GM12878 (cell line): Measurements from ENCODE around the gene PLA2G6. TPM values are rescaled to one million over a fixed set of nuclear protein-coding genes. Genes with fewer than 3 reads are reported as not detected.

ENCODE experiments used
- ATAC-seq: fragments of 200-7000 bp; cut with Tn5 transposase; 3 replicates; pipeline ENCODE4 v1.9.1; 2020; ENCODE audit warnings: mild to moderate bottlenecking, moderate library complexity
- BruUV-seq: library from RNA; stranded (reverse); fragments of 400-500 nt; replicated peaks from 2 replicates; lab custom pipeline; 2021; lab: Mats Ljungman, UMichigan
- CTCF ChIA-PET: fragments of 300-600 bp; sonication (Branson Sonifier 250); formaldehyde crosslinking; extraction: SDS; loops from one replicate; lab custom pipeline; 2021; ENCODE audit warnings: inconsistent platforms; lab: Yijun Ruan, JAX
- POLR2A ChIA-PET: fragments of 350-600 bp; formaldehyde crosslinking; extraction: SDS; loops from one replicate; lab custom pipeline; 2021; ENCODE audit warnings: inconsistent platforms; lab: Charles Lee
- RAD21 ChIA-PET: fragments of 300-600 bp; sonication (Branson Sonifier 250); formaldehyde crosslinking; loops from one replicate; lab custom pipeline; 2023; ENCODE audit warnings: antibody characterized with exemption; ENCODE audit not compliant: unreplicated experiment; lab: Charles Lee
- SMC1A ChIA-PET: fragments of 300-600 bp; sonication (Branson Sonifier 250); formaldehyde crosslinking; loops from one replicate; lab custom pipeline; 2023; ENCODE audit not compliant: unreplicated experiment, uncharacterized antibody; lab: Charles Lee
- DNase-seq: peaks from one replicate; pipeline ENCODE4 v3.0.0-alpha.2; 2011; ENCODE audit warnings: low read depth, low spot score
- FAIRE-seq: peaks from 3 replicates; lab custom pipeline; 2011; peaks lifted over from hg19 to GRCh38; lab: Jason Lieb, UNC
- H2AFZ ChIP-seq: 2 replicates; pipeline ENCODE4 v1.6.0; 2011; ENCODE audit warnings: low read depth, low read length, control low read depth; ENCODE audit not compliant: control insufficient read depth
- H3K27ac ChIP-seq: 2 replicates; pipeline ENCODE4 v1.5.1; 2011; ENCODE audit warnings: control low read depth; ENCODE audit not compliant: control insufficient read depth, insufficient read depth
- H3K27me3 ChIP-seq, 2 experiments: replicated peaks in 1 of 2; 2 replicates each; pipeline versions ENCODE4 v1.6.0 to v1.6.1; 2011; ENCODE audit warnings: low read length in 1 of 2; ENCODE audit not compliant: control insufficient read depth in 2 of 2, insufficient read depth in 2 of 2
- H3K36me3 ChIP-seq, 2 experiments: 2 replicates each; pipeline ENCODE4 v1.5.1; 2011; ENCODE audit warnings: low read length in 1 of 2; ENCODE audit not compliant: control insufficient read depth in 2 of 2, insufficient read depth in 2 of 2
- H3K4me1 ChIP-seq: 2 replicates; pipeline ENCODE4 v1.6.1; 2011; ENCODE audit warnings: mild to moderate bottlenecking, low read length, moderate library complexity, mixed read lengths; ENCODE audit not compliant: control insufficient read depth, insufficient read depth
- H3K4me2 ChIP-seq: 2 replicates; pipeline ENCODE4 v1.6.0; 2011; ENCODE audit warnings: control low read depth; ENCODE audit not compliant: control insufficient read depth, insufficient read depth
- H3K4me3 ChIP-seq: fragments of 200-600 bp; sonication (generic); 2 replicates; pipeline ENCODE4 v1.5.1; 2016
- H3K79me2 ChIP-seq: 2 replicates; pipeline ENCODE4 v1.6.0; 2011; ENCODE audit warnings: low read length; ENCODE audit not compliant: control insufficient read depth, insufficient read depth
- H3K9ac ChIP-seq: 2 replicates; pipeline ENCODE4 v1.8.0; 2011; ENCODE audit warnings: low read length, control low read depth, mixed read lengths; ENCODE audit not compliant: control insufficient read depth, insufficient read depth
- H3K9me3 ChIP-seq: replicated peaks from 3 replicates; pipeline ENCODE4 v1.5.1; 2011; ENCODE audit warnings: mild to moderate bottlenecking, low read length; ENCODE audit not compliant: control insufficient read depth, insufficient read depth
- H4K20me1 ChIP-seq: 2 replicates; pipeline ENCODE4 v1.6.0; 2011; ENCODE audit not compliant: control insufficient read depth, insufficient read depth
- ATF7 ChIP-seq: fragments of 450-650 bp; IDR thresholded peaks from 2 replicates; pipeline ENCODE4 v1.6.1; 2016; ENCODE audit warnings: low read depth, mild to moderate bottlenecking
- BHLHE40 ChIP-seq, 2 experiments: fragments of 450-650 bp in 1 of 2; IDR thresholded peaks; 2 replicates each; pipeline ENCODE4 v1.6.1; 2011 to 2017; ENCODE audit warnings: low read depth in 2 of 2, borderline replicate concordance in 1 of 2, improper control_type of control experiment in 1 of 2, low read length in 1 of 2, mild to moderate bottlenecking in 1 of 2
- CEBPB ChIP-seq, 2 experiments: fragments of 150-350 bp in 1 of 2; IDR thresholded peaks; 2 replicates each; pipeline ENCODE4 v1.6.1; 2012 to 2014; ENCODE audit warnings: low read depth in 2 of 2, low read length in 2 of 2, borderline replicate concordance in 1 of 2, inconsistent platforms in 1 of 2
- DPF2 ChIP-seq: fragments of 450-650 bp; IDR thresholded peaks from 2 replicates; pipeline ENCODE4 v1.6.1; 2017; ENCODE audit warnings: mild to moderate bottlenecking
- EP300 ChIP-seq, 2 experiments: fragments of 150-350 bp in 1 of 2; IDR thresholded peaks; 2 replicates each; pipeline ENCODE4 v1.6.1; 2011 to 2012; ENCODE audit warnings: low read depth in 2 of 2, low read length in 2 of 2, borderline replicate concordance in 1 of 2, improper control_type of control experiment in 1 of 2, inconsistent platforms in 1 of 2; ENCODE audit not compliant: control insufficient read depth in 1 of 2
- ETV6 ChIP-seq, 2 experiments: fragments of 450-650 bp in 1 of 2; IDR thresholded peaks in 1 of 2; conservative IDR thresholded peaks in 1 of 2; 2 replicates each; pipeline ENCODE4 v1.6.1; 2014; ENCODE audit warnings: antibody characterized with exemption in 1 of 2, borderline replicate concordance in 1 of 2, low read depth in 1 of 2, mild to moderate bottlenecking in 1 of 2, moderate library complexity in 1 of 2
- NR2C2 ChIP-seq: IDR thresholded peaks from 2 replicates; pipeline ENCODE4 v1.6.1; 2011; ENCODE audit warnings: borderline replicate concordance, low read depth; ENCODE audit not compliant: control insufficient read depth, insufficient read length
- POLR2A ChIP-seq: IDR thresholded peaks from 2 replicates; pipeline ENCODE4 v1.6.1; 2011; ENCODE audit warnings: low read depth, mild to moderate bottlenecking, low read length
- POLR2AphosphoS2 ChIP-seq: IDR thresholded peaks from 2 replicates; pipeline ENCODE4 v1.6.1; 2011; ENCODE audit warnings: low read depth, mild to moderate bottlenecking, low read length, improper control_type of control experiment, moderate library complexity
- POU2F2 ChIP-seq: IDR thresholded peaks from 3 replicates; pipeline ENCODE4 v1.6.1; 2011; ENCODE audit warnings: low read depth, mild to moderate bottlenecking, low read length, borderline replicate concordance
- RAD51 ChIP-seq: fragments of 450-650 bp; IDR thresholded peaks from 2 replicates; pipeline ENCODE4 v1.6.1; 2016; ENCODE audit warnings: moderate library complexity, mild to moderate bottlenecking, inconsistent platforms
- ZNF217 ChIP-seq: fragments of 450-650 bp; IDR thresholded peaks from 2 replicates; pipeline ENCODE4 v1.6.1; 2017; ENCODE audit warnings: antibody characterized with exemption, mild to moderate bottlenecking
- WGBS: methylation state at CpG from one replicate; pipeline ENCODE4 v1.1.6; 2016; ENCODE audit warnings: low lambda C conversion rate; ENCODE audit not compliant: insufficient replicate concordance, insufficient coverage; ENCODE audit errors: missing lambda C conversion rate; 5-methylcytosine and 5-hydroxymethylcytosine counted together
- in situ Hi-C: fragments of 300-500 bp; cut with MboI; formaldehyde crosslinking; loops from 9 replicates; pipeline ENCODE4 v1.14.3; 2018; ENCODE audit warnings: mixed read lengths
- intact Hi-C: fragments of 100-400 bp; cut with micrococcal nuclease; formaldehyde crosslinking; loops from one replicate; pipeline ENCODE4 v1.14.2; 2022; ENCODE audit not compliant: unreplicated experiment
- polyA plus RNA-seq, 11 experiments: library from polyadenylated mRNA; depleted of rRNA in 4 of 11; unstranded in 6 of 11; stranded (reverse) in 5 of 11; fragments of >200 nt; fragmentation: Nextera tagmentation in 4 of 11; fragmentation: Illumina TruSeq in 1 of 11; extraction: Ambion mirVana in 4 of 11; extraction: Trizol in 1 of 11; gene quantifications; 1 replicate in 1 of 11; 2 replicates in 10 of 11; pipeline versions ENCODE4 v1.2.1 to v1.2.3, GENCODE V29; 2011 to 2016; ENCODE audit warnings: inconsistent platforms in 2 of 11, missing spikeins in 2 of 11, low read depth in 1 of 11
- total RNA-seq, 4 experiments: library from RNA; depleted of rRNA in 3 of 4; stranded (reverse); fragments of >200 nt in 3 of 4; fragmentation: Illumina TruSeq in 1 of 4; extraction: Trizol in 1 of 4; gene quantifications; 2 replicates each; pipeline versions ENCODE4 v1.2.1 to v1.2.3, GENCODE V29; 2013 to 2021
- TF ChIP-seq, protein P1 (sequence below): IDR thresholded peaks from 2 replicates; pipeline ENCODE4 v1.6.1; 2012; ENCODE audit warnings: low read depth, low read length, improper control_type of control experiment
- TF ChIP-seq, protein P2 (sequence below): IDR thresholded peaks from 2 replicates; pipeline ENCODE4 v1.6.1; 2012; ENCODE audit warnings: mild to moderate bottlenecking, low read depth, low read length

Gene PLA2G6
- total and polyA plus RNA-seq, 10 of the 15 experiments (the other 5 are each of a cell fraction or from before 2014, with no cell fraction given): 0.15 to 42.2 (median 15.8) TPM

DNA sequence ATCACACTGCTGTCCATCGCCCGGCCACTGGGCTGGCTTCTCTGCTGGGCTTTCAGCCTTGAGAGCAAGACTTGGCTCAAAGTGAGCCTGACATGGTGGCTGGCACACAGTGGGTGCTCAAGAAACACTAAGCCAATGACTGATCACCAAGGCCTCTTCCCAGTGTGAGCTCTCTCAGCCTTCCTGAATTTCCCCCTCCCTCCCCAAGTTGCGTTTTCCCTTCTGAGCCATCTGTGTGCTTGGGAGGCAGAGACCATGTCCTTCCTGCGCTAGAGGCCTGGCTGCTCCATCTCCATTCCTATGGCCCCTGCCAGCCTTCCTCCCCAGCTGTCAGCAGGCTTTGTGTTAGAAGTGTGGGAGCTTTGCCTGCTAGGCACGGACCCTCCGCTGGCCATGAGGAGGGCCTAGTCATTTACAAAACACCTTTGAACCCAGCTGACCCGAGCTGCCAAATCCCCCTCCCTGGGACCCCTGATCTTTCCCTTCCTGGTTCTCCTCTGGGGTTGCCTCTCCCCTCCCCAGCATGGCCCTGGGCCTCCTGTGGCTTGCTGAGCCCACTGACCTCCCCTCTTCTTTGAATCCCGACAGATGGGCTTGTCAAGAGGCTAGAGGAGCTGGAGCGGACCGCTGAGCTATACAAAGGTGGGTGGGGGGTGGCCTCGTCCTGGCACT lies 111.2 kb downstream of the PLA2G6 start:
- H3K4me2 ChIP-seq: no peak overlapping the region
- no TSS peak for BruUV-seq
- WGBS: 82% methylated on average over 11 of the region's 11 CpGs
- no peak overlapping the region for H3K4me3 ChIP-seq
- H3K9ac ChIP-seq: no peak overlapping the region
- FAIRE-seq (no peak), ATAC-seq (no peak), DNase-seq (no peak)
- no peaks in the 10 kb centered on the region for H4K20me1 ChIP-seq
- no peaks in the 10 kb centered on the region for H3K4me1 ChIP-seq
- no peaks in the 10 kb centered on the region for H3K9me3 ChIP-seq
- intact Hi-C loops: no loop called here
- ChIA-PET POLR2A (no interaction called here), SMC1A (no interaction called here), CTCF (interaction anchor here (1.9 to 3.1 kb wide), 2 partner anchors 17 to 18 kb away, joined by 4 to 17 read pairs; no protein-coding TSS in a partner anchor), RAD21 (interaction anchor here (0.6 kb wide), 1 partner anchor 252 kb away, joined by 3 read pairs; no protein-coding TSS in a partner anchor)
- H3K36me3 ChIP-seq: no peaks in the 10 kb centered on the region; a peak in 3 of 4 replicates
- no peak overlapping the region for H3K27ac ChIP-seq
- no peaks in the 10 kb centered on the region for H3K27me3 ChIP-seq
- no peaks in the 10 kb centered on the region for H3K79me2 ChIP-seq
- TF ChIP-seq EP300 (IDR thresholded peaks at IDR 0.05; ENCODE audit: borderline replicate concordance in 1 of 2, control insufficient read depth in 1 of 2, low read depth in 2 of 2, low read length in 2 of 2) (no peak), NR2C2 (no peak), RAD51 (no peak), POLR2A (no peak), ATF7 (no peak), POU2F2 (no peak), BHLHE40 (IDR thresholded peaks at IDR 0.05; ENCODE audit: borderline replicate concordance in 1 of 2, low read depth in 2 of 2, low read length in 1 of 2) (no peak), CEBPB (IDR thresholded peaks at IDR 0.05; ENCODE audit: borderline replicate concordance in 1 of 2, low read depth in 2 of 2, low read length in 2 of 2) (no peak), POLR2AphosphoS2 (no peak), ZNF217 (no peak), ETV6 (conservative IDR thresholded peaks at IDR 0.05 in 1 of 2, IDR thresholded peaks at IDR 0.05 in 1 of 2; ENCODE audit: borderline replicate concordance in 1 of 2, low read depth in 1 of 2) (no peak), DPF2 (no peak)
- TF ChIP-seq, protein P1, sequence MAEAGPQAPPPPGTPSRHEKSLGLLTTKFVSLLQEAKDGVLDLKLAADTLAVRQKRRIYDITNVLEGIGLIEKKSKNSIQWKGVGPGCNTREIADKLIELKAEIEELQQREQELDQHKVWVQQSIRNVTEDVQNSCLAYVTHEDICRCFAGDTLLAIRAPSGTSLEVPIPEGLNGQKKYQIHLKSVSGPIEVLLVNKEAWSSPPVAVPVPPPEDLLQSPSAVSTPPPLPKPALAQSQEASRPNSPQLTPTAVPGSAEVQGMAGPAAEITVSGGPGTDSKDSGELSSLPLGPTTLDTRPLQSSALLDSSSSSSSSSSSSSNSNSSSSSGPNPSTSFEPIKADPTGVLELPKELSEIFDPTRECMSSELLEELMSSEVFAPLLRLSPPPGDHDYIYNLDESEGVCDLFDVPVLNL: no peak
- TF ChIP-seq, protein P2, sequence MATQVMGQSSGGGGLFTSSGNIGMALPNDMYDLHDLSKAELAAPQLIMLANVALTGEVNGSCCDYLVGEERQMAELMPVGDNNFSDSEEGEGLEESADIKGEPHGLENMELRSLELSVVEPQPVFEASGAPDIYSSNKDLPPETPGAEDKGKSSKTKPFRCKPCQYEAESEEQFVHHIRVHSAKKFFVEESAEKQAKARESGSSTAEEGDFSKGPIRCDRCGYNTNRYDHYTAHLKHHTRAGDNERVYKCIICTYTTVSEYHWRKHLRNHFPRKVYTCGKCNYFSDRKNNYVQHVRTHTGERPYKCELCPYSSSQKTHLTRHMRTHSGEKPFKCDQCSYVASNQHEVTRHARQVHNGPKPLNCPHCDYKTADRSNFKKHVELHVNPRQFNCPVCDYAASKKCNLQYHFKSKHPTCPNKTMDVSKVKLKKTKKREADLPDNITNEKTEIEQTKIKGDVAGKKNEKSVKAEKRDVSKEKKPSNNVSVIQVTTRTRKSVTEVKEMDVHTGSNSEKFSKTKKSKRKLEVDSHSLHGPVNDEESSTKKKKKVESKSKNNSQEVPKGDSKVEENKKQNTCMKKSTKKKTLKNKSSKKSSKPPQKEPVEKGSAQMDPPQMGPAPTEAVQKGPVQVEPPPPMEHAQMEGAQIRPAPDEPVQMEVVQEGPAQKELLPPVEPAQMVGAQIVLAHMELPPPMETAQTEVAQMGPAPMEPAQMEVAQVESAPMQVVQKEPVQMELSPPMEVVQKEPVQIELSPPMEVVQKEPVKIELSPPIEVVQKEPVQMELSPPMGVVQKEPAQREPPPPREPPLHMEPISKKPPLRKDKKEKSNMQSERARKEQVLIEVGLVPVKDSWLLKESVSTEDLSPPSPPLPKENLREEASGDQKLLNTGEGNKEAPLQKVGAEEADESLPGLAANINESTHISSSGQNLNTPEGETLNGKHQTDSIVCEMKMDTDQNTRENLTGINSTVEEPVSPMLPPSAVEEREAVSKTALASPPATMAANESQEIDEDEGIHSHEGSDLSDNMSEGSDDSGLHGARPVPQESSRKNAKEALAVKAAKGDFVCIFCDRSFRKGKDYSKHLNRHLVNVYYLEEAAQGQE: no peak
- H2AFZ ChIP-seq: no peak overlapping the region
- in situ Hi-C loops: no loop called here
